ENCODE results near the gene ZBTB39.
A peak's percentile ranks its signal among the peaks of the same experiment; 100 is the strongest.
"Not testable (repeated sequence)": the region's sequence is repeated elsewhere in the genome, so short reads cannot be mapped to it uniquely, and the experiment has no call there.

The ZBTB39 gene

GRCh38 chr12:56988207-56988739, 18.1 kb downstream of the ZBTB39 start:
- no peaks in the 10 kb centered on the region for H4K20me1 ChIP-seq (ENCODE audit: insufficient read depth, low read length)
- no peaks in the 10 kb centered on the region for H3K36me3 ChIP-seq (replicated peaks; ENCODE audit: low read depth, low read length)
- H2AFZ ChIP-seq (ENCODE audit: low read depth, low read length), result no peak overlapping the region
- H3K4me2 ChIP-seq (ENCODE audit: low read length), result peak overlapping the region; percentile 29
- H3K79me2 ChIP-seq (ENCODE audit: low read length), result no peaks in the 10 kb centered on the region
- TF ChIP-seq, protein P1, sequence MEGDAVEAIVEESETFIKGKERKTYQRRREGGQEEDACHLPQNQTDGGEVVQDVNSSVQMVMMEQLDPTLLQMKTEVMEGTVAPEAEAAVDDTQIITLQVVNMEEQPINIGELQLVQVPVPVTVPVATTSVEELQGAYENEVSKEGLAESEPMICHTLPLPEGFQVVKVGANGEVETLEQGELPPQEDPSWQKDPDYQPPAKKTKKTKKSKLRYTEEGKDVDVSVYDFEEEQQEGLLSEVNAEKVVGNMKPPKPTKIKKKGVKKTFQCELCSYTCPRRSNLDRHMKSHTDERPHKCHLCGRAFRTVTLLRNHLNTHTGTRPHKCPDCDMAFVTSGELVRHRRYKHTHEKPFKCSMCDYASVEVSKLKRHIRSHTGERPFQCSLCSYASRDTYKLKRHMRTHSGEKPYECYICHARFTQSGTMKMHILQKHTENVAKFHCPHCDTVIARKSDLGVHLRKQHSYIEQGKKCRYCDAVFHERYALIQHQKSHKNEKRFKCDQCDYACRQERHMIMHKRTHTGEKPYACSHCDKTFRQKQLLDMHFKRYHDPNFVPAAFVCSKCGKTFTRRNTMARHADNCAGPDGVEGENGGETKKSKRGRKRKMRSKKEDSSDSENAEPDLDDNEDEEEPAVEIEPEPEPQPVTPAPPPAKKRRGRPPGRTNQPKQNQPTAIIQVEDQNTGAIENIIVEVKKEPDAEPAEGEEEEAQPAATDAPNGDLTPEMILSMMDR (IDR thresholded peaks at IDR 0.05; ENCODE audit: low read depth, low read length), result no peak
- no peak for TF ChIP-seq EZH2phosphoT487 (IDR thresholded peaks at IDR 0.05; ENCODE audit: low read depth)
- no peak overlapping the region for H3K4me3 ChIP-seq (ENCODE audit: low read length)
- no peak overlapping the region for H3K9ac ChIP-seq (ENCODE audit: low read length)
- no peak overlapping the region for H3K27ac ChIP-seq (ENCODE audit: low read length)
- H3K4me1 ChIP-seq (ENCODE audit: low read length), result peaks cover 10% of the 10 kb centered on the region
- no peaks in the 10 kb centered on the region for H3K9me3 ChIP-seq (ENCODE audit: insufficient read depth, low read length)
- H3K27me3 ChIP-seq (ENCODE audit: low read depth, low read length), result peaks cover 17% of the 10 kb centered on the region

GRCh38 chr12:56987551-56988053, 18.7 kb downstream of the ZBTB39 start:
- TF ChIP-seq, protein P1 (IDR thresholded peaks at IDR 0.05; ENCODE audit: low read depth, low read length), result peak; percentile 92
- TF ChIP-seq EZH2phosphoT487 (IDR thresholded peaks at IDR 0.05; ENCODE audit: low read depth), result no peak

DNA sequence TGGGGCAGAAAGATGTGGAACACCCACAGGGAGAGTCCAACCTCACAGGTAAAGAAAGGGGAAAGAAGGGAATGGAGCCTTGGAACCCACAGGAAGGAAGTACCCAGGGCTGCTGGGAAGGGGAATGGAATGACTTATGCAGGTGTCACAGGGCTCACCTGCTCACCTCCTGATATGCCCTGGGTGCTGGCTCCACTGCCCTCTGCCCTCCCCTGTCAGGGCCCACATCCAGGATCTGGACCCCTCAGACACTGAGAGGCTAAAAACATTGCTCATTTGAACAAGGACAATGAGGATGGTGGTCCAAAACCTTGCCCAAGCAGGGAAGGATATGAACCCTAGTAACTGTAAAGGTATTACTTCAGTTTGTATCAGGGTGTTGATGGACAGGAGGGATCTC, 19.3 kb downstream of the ZBTB39 start:
- Histone ChIP-seq H3K79me2 (ENCODE audit: low read length) (no peaks in the 10 kb centered on the region), H3K36me3 (replicated peaks; ENCODE audit: low read depth, low read length) (no peaks in the 10 kb centered on the region), H4K20me1 (ENCODE audit: insufficient read depth, low read length) (no peaks in the 10 kb centered on the region), H3K4me3 (ENCODE audit: low read length) (no peak overlapping the region), H3K4me2 (ENCODE audit: low read length) (no peak overlapping the region), H3K27ac (ENCODE audit: low read length) (no peak overlapping the region), H2AFZ (ENCODE audit: low read depth, low read length) (no peak overlapping the region), H3K27me3 (ENCODE audit: low read depth, low read length) (peaks cover 17% of the 10 kb centered on the region), H3K9me3 (ENCODE audit: insufficient read depth, low read length) (no peaks in the 10 kb centered on the region), H3K9ac (ENCODE audit: low read length) (no peak overlapping the region), H3K4me1 (ENCODE audit: low read length) (peaks cover 10% of the 10 kb centered on the region)
- TF ChIP-seq EZH2phosphoT487 (IDR thresholded peaks at IDR 0.05; ENCODE audit: low read depth), result no peak
- TF ChIP-seq, protein P1 (IDR thresholded peaks at IDR 0.05; ENCODE audit: low read depth, low read length), result no peak

More at GRCh38 chr12:56987551-56988053, 18.7 kb downstream of the ZBTB39 start:
- Histone ChIP-seq H3K36me3 (replicated peaks; ENCODE audit: low read depth, low read length) (no peaks in the 10 kb centered on the region), H3K9me3 (ENCODE audit: insufficient read depth, low read length) (no peaks in the 10 kb centered on the region), H3K27me3 (ENCODE audit: low read depth, low read length) (peaks cover 17% of the 10 kb centered on the region), H3K27ac (ENCODE audit: low read length) (no peak overlapping the region), H3K4me2 (ENCODE audit: low read length) (peak overlapping the region; percentile 29), H3K4me1 (ENCODE audit: low read length) (peaks cover 10% of the 10 kb centered on the region), H4K20me1 (ENCODE audit: insufficient read depth, low read length) (no peaks in the 10 kb centered on the region), H3K79me2 (ENCODE audit: low read length) (no peaks in the 10 kb centered on the region), H3K4me3 (ENCODE audit: low read length) (peak overlapping the region; percentile 18; the same call in 1 of the 2 replicates), H3K9ac (ENCODE audit: low read length) (no peak overlapping the region), H2AFZ (ENCODE audit: low read depth, low read length) (peak overlapping the region; percentile 16; the same call in 1 of the 2 replicates)

DNA sequence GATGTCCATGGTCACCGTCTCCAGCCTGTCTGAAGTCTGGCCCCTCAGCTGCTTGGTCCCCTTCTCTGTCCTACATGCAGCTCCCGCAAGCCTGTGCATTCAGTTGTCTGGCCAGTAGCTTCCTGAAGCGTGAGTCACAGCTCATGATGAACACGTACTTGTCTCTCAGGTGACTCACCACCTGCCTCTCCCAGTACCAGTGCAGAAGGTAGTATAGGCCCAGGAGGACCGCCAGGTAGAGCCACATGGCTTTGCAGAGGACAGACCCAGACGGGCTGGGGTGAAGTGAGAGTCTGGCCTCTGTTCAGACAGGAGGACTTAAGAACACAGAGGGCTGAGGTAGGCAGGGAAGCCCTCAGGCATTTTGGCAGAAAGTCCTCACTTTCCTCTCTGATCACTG, 20.6 kb downstream of the ZBTB39 start:
- H3K9me3 ChIP-seq (ENCODE audit: insufficient read depth, low read length); H3K9ac ChIP-seq (ENCODE audit: low read length); H3K4me2 ChIP-seq (ENCODE audit: low read length); H3K4me3 ChIP-seq (ENCODE audit: low read length); H3K36me3 ChIP-seq (replicated peaks; ENCODE audit: low read depth, low read length); H3K79me2 ChIP-seq (ENCODE audit: low read length); H2AFZ ChIP-seq (ENCODE audit: low read depth, low read length); H4K20me1 ChIP-seq (ENCODE audit: insufficient read depth, low read length); H3K4me1 ChIP-seq (ENCODE audit: low read length); H3K27ac ChIP-seq (ENCODE audit: low read length): not testable (repeated sequence)
- H3K27me3 ChIP-seq (ENCODE audit: low read depth, low read length), result peaks cover 17% of the 10 kb centered on the region
